HG03378 (cell line): Measurements from ENCODE around the gene CBX4.

Source experiments
- ATAC-seq: cut with Tn5 transposase; IDR thresholded peaks from one replicate; pipeline ENCODE4 v1.9.1; 2021; ENCODE audit warnings: mild to moderate bottlenecking, moderate library complexity; ENCODE audit not compliant: unreplicated experiment

The CBX4 gene

DNA sequence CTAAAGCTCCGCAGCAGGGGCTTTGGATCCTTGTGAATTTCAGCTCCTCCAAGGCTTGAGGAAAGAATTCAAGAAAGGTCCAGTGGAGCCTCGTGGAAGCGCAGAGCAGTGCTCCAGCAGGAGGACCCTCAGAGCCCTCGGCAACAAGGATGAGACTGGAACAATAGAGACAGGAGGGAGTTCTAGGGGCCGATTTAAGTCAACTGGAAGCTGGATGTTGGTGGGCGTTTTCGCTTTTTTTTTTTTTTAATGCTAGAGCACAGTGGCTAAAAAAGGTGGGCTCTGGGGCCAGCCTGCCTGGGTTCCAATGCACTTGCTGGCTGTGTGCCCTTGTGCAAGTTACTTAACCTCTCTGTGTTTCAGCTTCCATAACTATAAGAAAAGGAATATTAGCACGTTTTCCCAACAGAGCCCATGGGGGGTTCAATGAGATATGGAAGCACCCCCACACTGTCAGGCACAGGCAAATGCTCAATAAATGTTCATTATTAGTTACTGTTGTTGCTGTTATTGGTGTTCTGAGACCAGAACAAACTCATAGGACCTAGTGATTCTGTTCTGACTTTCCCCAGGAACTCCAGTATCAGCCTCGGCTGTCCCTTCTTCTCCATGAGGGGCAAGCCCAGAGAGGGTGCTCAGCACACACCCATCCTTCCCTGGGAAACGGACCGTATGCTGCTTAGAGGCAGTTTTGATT is 37.1 kb downstream of the CBX4 start:
- no peak for ATAC-seq

- no peak for ATAC-seq
Measured at GRCh38 chr17:79801156-79802038, 37.8 kb downstream of the CBX4 start.

GRCh38 chr17:79800325-79801155 is 38.7 kb downstream of the CBX4 start:
- no peak for ATAC-seq

DNA sequence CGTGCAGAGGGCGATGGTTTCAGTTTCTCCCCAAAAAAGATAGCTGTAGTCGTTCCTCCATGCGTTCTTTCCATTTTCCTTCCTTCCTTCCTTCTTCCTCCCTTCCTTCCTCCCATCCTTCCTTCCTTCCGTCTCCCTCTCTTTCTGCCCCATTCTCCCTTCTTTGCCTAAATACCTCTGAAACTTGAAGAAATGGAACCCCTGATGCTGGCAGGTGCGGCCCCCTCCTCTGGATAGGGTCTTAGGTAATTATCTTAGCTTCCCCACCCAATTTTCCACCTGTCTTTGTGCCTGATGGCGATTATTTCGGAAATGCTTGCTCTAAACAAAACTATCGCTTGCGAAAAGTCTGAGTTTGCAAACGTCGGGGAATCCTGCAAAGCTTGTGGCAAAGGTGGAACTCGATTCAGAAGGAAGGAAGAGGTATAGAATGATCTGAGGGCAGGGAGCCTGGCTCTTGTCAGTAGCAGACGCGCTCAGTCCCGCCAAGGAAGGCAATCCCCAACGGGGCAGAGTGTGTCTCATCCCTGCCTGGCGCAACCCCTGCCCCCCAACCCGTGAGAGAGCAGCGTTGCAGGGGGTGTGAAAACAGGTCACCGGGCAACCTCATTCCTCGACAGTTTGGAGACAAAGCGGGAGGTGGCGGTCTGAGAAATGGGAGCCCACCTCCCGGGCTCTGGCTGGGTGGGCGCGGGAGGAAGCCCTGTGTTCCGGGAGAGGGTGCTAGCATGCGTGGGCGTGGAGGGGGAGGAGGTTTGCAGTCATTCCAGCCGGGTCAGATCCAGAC is 39.5 kb downstream of the CBX4 start:
- ATAC-seq = no peak

- ATAC-seq = no peak
Measured at GRCh38 chr17:79799174-79799537, 40.1 kb downstream of the CBX4 start.

GRCh38 chr17:79798299-79799173 is 40.7 kb downstream of the CBX4 start:
- no peak for ATAC-seq

- no peak for ATAC-seq
Measured at GRCh38 chr17:79797492-79798298, 41.5 kb downstream of the CBX4 start.

DNA sequence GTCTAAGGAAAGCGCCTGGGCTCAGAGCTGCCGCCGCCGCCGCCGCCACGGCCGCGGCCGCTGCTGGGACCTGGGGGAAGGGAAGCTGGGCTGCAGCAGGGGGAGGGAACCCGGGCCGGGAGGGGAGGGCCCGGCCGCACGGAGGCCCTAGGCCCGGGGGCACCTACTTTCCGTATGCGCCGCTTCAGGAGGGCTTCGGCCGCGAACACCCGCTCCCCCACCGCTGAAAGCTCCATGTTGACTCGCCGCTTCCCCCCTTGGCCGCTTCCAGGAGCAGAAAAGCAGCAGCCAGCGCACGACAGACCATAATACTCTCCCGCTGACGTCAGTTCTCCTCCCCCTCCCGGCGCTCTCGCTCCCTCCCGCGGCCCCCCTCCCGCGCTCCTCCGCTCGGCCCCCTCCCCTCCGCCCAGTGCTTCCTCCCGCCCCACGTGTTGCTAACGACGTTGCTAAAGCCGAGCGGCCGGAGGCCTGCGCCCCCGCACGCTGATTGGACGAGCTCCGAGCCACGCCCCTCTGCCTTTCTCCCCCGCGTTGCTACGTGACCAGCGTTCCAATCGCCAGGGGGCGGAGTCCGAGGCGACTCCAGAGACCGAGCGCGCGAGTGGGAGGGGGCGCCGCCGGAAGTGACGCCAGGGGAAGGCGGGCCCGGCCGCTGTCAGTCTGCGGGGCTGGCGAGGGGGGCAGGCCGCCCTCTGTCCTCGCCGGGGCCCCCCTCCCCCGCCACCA is 42.3 kb downstream of the CBX4 start, which contains the start of gene CBX8:
Gene CBX8 (minus strand): TSS at position 315 of the 729 bp plus-strand sequence. CDS start 79 bp downstream, at position 236.
- ATAC-seq = peak; percentile 68

DNA sequence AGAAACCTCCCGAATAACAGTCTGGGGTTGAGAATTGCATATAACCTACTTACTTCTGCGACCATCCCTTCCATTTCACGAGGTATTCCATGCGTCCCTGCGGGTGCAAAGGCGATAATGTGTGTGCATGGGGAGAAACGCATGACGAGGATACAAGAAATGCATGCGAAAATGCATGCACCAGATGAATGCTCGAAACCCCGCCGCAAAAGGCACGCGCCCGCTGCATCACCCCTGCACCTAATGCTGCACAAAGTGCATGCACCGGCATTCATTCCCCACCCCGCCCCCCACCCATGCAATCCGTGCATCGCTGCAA is 42.8 kb downstream of the CBX4 start:
- no peak for ATAC-seq

GRCh38 chr17:79795795-79796443 is 43.3 kb downstream of the CBX4 start:
- ATAC-seq = no peak

DNA sequence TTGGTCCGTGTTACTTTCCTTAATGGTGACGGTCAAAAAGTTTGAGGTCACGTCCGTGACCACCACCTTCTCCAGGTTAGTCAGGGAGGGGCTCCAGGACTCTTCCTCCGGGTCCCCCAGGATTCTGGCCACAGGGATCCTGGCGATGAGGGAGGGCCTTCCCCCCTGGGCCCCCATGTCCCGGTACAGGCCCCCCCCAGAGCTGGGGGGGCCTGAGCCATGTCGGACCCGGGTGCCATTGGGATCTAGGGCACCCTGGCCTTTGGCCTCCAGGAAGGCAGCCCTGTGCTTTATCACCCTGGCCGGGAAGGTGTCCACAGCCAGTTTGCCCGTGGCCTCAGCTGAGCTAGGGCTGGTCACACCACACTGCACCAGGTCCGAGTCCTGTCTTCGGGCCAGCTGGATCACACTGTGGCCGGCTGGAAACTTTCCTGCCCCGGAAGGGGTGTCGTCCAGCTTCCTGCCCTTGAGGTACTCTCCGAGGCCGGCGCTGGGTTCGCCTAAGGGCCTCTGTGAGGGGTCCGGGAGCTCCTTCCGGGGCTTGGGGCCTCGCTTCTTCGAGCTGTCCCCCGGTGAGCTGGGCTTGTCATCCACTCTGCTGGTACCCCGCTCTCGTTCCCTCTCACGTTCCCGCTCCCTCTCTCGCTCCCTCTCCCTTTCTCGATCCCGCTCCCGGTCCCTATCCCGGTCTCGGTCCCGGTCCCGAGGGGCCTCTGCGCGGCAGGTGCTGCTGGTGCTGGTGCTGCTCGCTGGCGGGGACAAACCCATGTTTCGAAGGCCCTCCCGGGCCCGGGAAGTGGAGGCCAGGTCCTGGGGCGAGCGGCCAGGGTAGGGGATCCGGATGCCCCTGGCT is 44.4 kb downstream of the CBX4 start:
- ATAC-seq = no peak

DNA sequence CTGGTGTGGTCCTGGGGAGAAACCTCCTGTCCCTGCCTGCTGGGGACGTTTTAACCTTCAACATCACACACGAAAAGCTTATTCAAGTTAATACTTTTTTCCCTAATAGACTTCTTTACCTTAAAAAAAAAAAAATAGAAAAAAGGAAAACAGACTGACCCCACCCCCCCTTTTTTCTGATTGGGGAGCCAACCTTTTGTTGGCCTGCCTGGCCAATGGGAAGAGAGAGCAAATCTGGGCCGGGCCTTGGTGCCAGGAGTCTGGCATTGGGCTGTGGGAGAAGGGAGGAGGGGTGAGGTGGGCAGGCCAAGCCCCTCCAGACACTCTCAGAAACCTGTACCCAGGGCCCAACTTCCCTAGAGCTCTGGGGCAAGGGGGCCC is 45.3 kb downstream of the CBX4 start:
- ATAC-seq = no peak

DNA sequence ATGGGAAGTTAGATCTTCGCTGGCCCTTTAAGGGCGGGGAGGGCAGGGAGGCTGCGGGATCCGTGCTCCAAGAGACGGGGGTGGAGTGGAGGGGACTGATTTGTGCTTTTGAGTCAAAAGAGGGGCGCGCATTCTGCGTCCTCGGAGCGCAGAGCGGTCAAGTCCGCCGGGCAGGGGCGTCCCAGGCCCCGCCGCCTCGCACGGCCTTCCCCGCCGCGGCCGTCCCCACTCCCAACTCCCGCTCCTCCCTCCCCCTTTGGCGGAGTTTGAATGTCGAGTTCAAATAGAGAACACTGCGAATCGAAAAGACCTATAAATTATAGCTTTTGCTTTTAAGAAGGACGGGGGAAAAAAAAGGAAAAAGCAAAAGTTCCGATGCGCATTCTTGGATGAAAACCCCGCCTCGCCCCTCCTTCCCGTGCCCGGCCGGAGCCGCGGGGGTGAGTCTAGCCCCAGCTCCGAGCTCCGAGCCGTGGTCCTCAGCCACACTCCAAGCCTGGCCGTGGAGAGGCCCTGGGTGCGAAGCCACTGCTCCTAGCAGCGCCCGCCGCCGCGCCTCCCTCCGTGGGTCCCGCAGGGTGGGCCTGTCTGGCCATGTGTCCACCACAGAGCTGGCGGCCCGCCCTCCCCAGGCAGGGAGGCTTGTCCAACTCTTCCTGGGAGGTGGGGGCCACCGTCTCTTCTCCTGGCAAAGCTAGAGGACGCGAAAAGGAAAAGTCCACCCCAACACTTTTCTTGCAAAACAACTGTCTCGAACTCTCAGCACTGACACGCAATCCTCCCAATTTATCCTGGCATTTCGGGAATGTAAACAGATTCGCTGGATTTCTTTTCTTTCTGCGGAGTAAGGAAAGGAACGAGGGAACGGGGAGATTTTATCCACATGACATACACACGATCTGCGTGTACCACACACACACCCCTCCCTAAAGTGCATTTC is 46.0 kb downstream of the CBX4 start:
- no peak for ATAC-seq

DNA sequence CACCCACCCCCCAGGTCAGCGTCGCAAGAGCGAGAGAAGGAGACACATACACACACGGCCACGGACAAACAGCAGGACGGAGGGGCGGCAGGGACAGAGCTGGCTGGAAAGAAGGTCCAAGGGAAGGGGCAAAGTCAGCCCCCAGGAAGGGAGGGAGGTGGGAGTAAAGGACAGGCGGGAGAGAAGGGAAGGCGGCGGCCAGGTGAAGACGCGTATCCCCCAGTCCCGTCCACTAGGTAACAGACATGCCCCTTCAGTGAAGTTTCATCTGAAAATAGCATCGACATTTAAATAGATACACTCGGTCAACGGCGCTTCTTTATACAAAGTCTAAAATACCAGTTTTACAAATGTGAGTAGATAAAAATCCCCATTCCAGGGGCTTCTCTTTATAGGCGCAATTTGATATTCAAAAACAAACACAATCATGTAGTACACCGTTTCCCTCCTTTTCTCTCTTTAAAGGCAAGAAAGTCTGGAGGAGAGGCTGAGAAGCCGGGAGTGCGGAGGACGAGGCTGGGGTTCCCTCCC is 46.8 kb downstream of the CBX4 start:
- ATAC-seq = no peak

GRCh38 chr17:79791735-79792161 is 47.5 kb downstream of the CBX4 start:
- no peak for ATAC-seq
